Measurements from ENCODE around the gene SMTN.

DNA sequence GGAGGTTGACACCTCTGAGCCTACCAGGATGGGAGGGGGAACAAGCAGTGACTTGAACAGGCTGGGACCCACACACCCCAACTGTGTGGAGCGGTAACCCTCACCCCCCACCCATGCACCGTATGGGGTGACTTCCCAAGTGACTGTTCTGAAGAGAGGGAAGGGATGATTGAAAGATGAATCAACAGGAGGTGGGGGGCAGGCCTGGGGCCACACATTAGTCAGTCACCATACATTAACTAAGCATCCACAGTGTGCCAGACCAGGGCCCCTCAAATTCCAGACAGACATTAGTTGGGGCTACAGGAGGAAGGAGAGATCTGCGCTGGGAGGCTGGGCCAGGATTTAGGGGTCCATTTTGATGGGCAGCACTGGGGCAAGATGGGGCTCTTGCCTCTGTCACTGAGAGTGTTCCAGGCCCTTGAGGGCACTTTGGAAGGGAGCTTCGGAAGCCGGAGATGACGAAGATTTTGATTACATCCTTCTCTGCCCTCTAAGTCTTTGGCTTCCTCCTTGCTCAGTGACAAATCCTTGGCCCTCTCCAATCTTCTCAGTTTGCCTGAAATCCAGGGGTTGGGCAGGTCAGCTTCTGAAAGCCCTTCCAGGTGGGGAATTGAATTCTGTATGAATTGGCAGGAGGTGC, 966 bp downstream of the SMTN start:
- TF ChIP-seq CTCF (IDR thresholded peaks at IDR 0.05) (no peak), POLR2AphosphoS5 (IDR thresholded peaks at IDR 0.05) (no peak), POLR2A (IDR thresholded peaks at IDR 0.05) (no peak)

Data from suprapubic skin (tissue), 4 donors.